ENCODE results near the gene TSC22D1.
"Not testable (repeated sequence)": the region's sequence is repeated elsewhere in the genome, so short reads cannot be mapped to it uniquely, and the experiment has no call there.

TSC22D1 gene

DNA sequence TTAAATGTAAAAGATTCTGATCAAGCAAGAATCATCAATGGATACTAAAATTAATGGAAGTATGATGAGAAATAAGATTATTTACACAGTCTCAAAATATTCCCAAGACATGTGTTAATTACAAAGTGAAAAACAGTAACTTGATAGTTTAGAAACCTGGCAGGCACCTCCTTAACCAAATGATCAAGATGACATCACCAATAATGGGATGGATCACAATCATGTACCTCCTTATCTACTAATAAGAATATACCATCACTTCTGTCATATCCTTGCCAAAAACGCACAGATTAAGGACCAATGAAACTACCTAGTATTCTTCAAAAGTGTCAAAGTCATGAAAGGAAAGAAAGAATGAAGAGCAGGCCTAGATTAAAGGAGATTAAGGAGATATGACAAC, 30.0 kb downstream of the TSC22D1 start:
- Mint-ChIP-seq H3K4me3 (no peak overlapping the region), H3K4me1 (ENCODE audit: low read depth) (no peaks in the 10 kb centered on the region), H3K27me3 (no peaks in the 10 kb centered on the region), H3K9me3 (no peaks in the 10 kb centered on the region), H3K36me3 (ENCODE audit: low read depth) (no peaks in the 10 kb centered on the region), H3K27ac (no peak overlapping the region)

DNA sequence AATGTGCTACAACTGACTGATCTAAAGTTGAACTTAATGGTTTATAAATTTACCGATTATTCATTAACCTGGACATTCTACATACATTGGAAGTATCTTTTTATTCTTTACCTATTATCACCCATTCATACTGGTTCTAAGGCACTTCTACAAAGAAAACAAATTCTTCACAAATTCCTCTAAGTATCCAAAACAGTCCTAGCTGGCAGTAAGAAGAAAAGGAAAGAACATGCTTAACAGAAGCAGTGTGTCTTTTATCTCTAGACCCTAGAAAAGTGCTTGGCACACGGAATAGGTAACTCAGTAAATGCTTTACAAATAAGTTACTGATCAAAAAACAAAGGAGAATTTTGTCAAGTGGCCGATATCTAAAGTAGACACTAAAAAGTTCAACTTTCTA, 32.8 kb downstream of the TSC22D1 start:
- H3K27me3 Mint-ChIP-seq = no peaks in the 10 kb centered on the region
- H3K4me3 Mint-ChIP-seq = no peak overlapping the region
- no peaks in the 10 kb centered on the region for H3K36me3 Mint-ChIP-seq (ENCODE audit: low read depth)
- H3K9me3 Mint-ChIP-seq = no peaks in the 10 kb centered on the region
- H3K27ac Mint-ChIP-seq = no peak overlapping the region
- H3K4me1 Mint-ChIP-seq (ENCODE audit: low read depth) = no peaks in the 10 kb centered on the region

DNA sequence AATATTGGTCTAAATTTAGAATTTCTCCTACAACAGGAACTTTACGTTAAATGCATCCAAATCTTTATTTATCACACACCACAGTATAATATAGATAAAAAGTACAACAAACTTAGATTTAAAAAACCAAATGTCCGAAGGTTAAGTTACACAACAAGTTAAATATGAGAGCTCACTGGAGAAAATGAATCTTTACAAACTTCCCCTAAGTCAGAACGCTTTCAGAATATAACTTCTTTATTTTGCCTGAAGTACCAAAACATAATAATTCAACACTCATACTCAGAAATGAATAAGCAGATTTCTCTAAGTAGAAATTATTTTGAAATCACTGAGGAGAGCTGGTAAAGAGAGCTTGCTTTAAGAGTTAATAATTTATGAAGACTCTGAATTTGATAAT, 33.8 kb downstream of the TSC22D1 start:
- Mint-ChIP-seq H3K4me1 (ENCODE audit: low read depth) (peaks cover 1% of the 10 kb centered on the region), H3K9me3 (no peaks in the 10 kb centered on the region), H3K27ac (no peak overlapping the region), H3K27me3 (no peaks in the 10 kb centered on the region), H3K36me3 (ENCODE audit: low read depth) (peaks cover 5% of the 10 kb centered on the region), H3K4me3 (no peak overlapping the region)

DNA sequence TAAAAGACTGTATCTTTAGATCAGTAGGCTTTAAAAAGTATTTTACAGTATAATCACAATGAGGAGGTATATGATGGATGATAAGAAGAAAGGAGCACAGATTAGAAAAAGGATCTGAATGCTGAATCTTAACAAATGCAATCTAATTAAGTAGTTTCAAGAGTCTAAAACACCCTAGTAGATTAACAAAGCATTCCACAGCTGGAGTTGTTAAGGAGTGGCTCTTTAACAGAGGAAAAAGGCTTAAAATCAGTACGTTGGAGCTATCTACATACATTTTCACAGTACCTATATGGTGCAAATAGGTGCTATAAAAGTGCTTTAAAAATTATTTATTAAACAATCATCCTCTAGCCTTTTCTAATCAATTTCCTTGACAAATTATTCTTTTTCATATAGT, 34.5 kb downstream of the TSC22D1 start:
- peaks cover 5% of the 10 kb centered on the region for H3K36me3 Mint-ChIP-seq (ENCODE audit: low read depth)
- H3K27ac Mint-ChIP-seq = no peak overlapping the region
- no peaks in the 10 kb centered on the region for H3K9me3 Mint-ChIP-seq
- peaks cover 4% of the 10 kb centered on the region for H3K4me1 Mint-ChIP-seq (ENCODE audit: low read depth)
- H3K4me3 Mint-ChIP-seq = no peak overlapping the region
- no peaks in the 10 kb centered on the region for H3K27me3 Mint-ChIP-seq

DNA sequence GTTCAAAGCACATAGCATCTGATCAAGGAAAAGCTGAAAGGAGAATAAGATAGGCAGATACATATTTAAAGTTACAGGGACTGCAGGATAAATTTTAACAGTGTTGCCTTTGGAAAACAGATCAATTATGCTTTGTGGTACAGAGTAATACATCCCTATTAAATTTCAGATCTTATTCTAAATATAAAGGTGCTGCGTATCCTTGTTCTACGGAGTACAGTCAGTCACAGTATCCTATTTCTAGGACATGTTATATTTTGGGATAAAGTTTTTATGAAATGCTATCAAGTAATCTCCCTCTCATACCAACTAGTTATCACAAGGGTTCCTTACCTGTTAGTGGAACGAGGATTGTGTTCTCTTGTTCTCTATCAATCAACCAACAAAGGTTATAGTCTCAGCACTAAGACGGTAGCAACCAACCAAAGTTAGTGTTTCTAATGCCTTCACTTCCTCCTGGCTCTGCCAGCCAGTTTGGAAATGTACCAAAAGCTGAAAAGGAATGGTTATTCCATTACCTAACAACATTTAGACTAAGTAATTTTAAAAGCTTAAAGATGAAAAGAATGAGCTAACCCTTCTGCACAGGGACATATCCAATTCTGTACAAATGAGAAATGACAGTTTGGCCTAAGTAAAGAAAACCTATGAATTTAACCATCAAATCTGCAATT, 35.2 kb downstream of the TSC22D1 start:
- H3K4me1 Mint-ChIP-seq (ENCODE audit: low read depth) = peaks cover 6% of the 10 kb centered on the region
- H3K27ac Mint-ChIP-seq = no peak overlapping the region
- no peaks in the 10 kb centered on the region for H3K27me3 Mint-ChIP-seq
- peaks cover 5% of the 10 kb centered on the region for H3K36me3 Mint-ChIP-seq (ENCODE audit: low read depth)
- H3K4me3 Mint-ChIP-seq = no peak overlapping the region
- no peaks in the 10 kb centered on the region for H3K9me3 Mint-ChIP-seq

DNA sequence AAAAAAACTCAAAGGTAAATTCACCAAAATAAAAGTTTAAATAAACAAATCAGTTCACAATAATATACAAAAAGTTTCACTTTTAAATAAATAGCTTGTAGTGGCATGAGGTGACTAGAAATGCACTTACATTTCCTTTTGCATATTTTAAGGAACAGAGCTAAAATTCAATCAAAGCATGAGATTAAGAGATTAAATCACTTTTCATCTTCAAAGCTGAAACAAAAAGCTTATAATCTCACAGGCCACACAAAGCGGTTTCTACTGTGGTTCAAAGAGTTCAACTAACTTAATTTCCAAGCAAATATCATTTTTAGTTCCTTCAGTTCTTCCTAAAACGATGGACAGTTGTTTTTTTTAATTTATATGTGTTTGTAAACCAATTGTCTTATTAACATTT, 38.9 kb downstream of the TSC22D1 start:
- no peak overlapping the region for H3K4me3 Mint-ChIP-seq
- no peak overlapping the region for H3K27ac Mint-ChIP-seq
- H3K27me3 Mint-ChIP-seq = no peaks in the 10 kb centered on the region
- peaks cover 6% of the 10 kb centered on the region for H3K4me1 Mint-ChIP-seq (ENCODE audit: low read depth)
- H3K9me3 Mint-ChIP-seq = no peaks in the 10 kb centered on the region
- peaks cover 5% of the 10 kb centered on the region for H3K36me3 Mint-ChIP-seq (ENCODE audit: low read depth)

DNA sequence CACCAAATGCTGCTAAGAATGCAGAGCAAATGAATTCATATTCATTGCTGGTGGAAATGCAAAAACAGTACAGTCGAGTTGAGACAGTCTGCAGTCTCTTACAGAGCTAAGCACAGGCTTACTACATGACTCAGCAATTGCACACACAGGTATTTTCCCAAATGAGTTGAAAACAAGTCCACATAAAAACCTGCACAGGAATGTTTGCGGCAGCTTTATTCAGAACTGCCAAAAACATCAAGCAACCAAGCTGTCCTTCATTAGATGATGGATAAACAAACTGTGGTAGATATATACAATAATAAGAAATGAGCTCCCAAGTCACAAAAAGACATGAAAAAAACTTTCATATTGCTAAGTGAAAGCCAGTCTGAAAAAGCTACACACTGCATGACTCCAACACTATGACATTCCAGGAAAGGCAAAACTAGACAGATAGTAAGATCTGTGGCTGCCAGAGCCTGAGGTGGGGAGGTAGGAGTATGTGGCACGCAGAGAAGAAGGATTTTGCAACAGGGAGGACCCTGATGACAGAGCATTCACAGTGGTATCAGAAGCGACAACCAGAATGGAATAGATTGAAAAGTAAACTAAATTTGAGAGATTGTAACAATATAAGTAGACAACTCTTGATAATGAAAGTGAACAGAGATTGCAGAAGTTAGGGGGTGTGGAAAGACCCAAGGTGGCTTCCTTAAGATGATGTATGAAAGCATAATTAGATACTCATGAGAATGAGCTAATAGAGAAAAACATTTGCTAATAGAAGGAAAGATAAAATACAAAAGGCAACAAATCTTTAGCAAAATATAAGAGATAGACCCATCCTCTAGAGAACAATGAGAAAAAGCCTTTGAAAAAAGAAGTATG, 52.7 kb downstream of the TSC22D1 start:
- no peaks in the 10 kb centered on the region for H3K36me3 Mint-ChIP-seq (ENCODE audit: low read depth)
- no peaks in the 10 kb centered on the region for H3K4me1 Mint-ChIP-seq (ENCODE audit: low read depth)

DNA sequence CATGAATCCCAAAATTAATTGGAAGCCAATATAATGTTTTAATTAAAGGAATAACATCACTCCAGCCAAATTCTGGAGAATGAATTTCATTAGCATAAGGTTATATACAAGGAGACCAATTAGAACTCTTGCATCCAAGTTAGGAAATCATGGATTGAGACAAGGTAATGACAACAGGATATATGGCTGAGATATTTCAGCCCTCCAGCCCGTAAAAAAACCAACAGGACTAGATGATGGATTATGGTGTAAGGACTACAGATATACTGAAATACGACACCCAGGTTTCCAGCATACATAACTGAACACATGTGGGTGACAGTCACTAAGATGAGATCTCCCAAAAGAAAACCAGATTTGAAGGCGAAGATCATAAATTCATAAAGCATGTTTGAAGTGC, 56.5 kb downstream of the TSC22D1 start:
- Mint-ChIP-seq H3K36me3 (ENCODE audit: low read depth) (no peaks in the 10 kb centered on the region), H3K27me3 (no peaks in the 10 kb centered on the region), H3K4me1 (ENCODE audit: low read depth) (no peaks in the 10 kb centered on the region), H3K9me3 (no peaks in the 10 kb centered on the region), H3K4me3 (no peak overlapping the region), H3K27ac (no peak overlapping the region)

More for the DNA sequence above, 52.7 kb downstream of the TSC22D1 start:
- Mint-ChIP-seq H3K27me3 (no peaks in the 10 kb centered on the region), H3K9me3 (no peaks in the 10 kb centered on the region), H3K4me3 (no peak overlapping the region), H3K27ac (no peak overlapping the region)

DNA sequence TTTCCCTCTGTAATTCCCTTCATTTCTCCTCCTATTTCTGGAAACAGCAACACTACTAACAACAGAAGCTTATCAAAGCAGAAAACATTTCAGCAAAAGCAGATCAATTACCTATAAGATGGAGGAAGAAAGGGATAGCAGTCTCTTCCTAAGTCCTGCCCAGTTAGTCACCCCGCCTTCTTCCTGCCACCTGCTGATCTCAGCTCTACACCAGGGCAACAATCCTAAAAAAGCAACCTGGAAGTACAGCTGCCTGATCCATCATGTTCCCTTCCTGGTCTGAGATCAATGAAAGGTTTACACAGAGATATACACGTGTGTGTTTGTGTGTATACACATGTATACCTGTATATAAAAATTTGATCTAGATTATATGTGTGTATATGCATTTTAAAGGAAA, 59.4 kb downstream of the TSC22D1 start:
- Mint-ChIP-seq H3K27ac (no peak overlapping the region), H3K4me1 (ENCODE audit: low read depth) (peaks cover 15% of the 10 kb centered on the region), H3K9me3 (no peaks in the 10 kb centered on the region), H3K36me3 (ENCODE audit: low read depth) (peaks cover 14% of the 10 kb centered on the region), H3K27me3 (no peaks in the 10 kb centered on the region), H3K4me3 (no peak overlapping the region)

DNA sequence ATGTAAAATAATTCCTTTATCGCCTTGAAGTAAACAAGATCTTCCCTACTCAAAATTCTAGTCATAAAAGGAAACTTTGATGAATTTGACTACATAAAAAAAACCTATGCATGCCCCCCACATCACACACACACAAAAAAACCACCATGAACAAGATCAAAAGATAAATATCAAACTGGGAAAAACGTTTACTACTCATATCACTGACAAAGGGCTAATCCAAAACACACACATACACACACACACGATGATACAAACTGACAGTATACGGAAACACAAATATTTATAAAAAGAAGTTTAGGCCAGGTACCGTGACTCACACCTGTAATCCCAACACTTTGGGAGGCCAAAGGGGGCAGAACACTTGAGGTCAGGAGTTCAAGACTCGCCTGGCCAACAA, 61.9 kb downstream of the TSC22D1 start:
- H3K4me1 Mint-ChIP-seq (ENCODE audit: low read depth) = peaks cover 15% of the 10 kb centered on the region
- no peaks in the 10 kb centered on the region for H3K9me3 Mint-ChIP-seq
- H3K27ac Mint-ChIP-seq = peak overlapping the region; percentile 49
- H3K4me3 Mint-ChIP-seq = no peak overlapping the region
- peaks cover 14% of the 10 kb centered on the region for H3K36me3 Mint-ChIP-seq (ENCODE audit: low read depth)
- H3K27me3 Mint-ChIP-seq = no peaks in the 10 kb centered on the region

DNA sequence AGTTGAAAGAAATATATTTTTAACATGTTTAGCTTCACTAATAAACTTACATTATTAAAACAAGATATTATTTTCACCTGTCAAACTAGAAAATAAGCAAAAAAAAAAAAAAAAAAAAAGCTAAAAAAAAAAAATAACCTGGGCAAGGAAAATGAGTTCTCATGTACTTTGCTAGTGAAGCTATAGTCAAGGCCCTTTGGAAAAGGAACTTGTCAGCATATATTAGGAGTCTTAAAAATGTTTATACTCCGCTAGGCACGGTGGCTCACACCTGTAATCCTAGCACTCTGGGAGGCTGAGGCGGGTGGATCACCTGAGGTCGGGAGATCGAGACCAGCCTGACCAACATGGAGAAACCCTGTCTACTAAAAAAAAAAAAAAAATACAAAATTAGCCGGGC, 66.3 kb downstream of the TSC22D1 start:
- Mint-ChIP-seq H3K4me1 (ENCODE audit: low read depth) (peaks cover 15% of the 10 kb centered on the region), H3K36me3 (ENCODE audit: low read depth) (peaks cover 14% of the 10 kb centered on the region)
- H3K4me3 Mint-ChIP-seq, H3K27ac Mint-ChIP-seq, H3K27me3 Mint-ChIP-seq, H3K9me3 Mint-ChIP-seq: not testable (repeated sequence)

DNA sequence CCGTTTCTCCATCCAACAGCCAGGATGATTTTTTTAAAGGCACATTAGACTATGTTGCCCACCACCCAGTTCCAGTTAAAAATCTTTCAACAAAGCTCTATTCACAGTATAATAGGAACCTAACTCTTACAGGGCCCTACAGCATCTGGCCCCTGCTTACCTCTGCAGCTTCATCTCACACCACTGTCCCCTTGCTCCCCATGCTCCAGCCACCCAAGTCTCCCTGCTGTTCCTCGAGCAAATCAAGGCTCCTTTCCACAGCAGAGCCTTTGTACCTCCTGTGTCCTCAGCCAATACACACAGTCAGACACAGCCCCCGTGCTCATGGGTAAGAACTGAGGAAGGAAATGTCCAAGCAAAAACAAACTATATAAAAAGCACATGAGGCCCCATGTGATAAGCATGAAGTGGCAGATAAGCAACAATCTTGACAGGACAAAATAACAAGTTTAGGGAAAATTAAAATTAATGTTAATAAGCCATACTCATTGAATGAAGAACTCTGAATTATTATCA, 67.5 kb downstream of the TSC22D1 start:
- no peak overlapping the region for H3K4me3 Mint-ChIP-seq
- peaks cover 8% of the 10 kb centered on the region for H3K36me3 Mint-ChIP-seq (ENCODE audit: low read depth)
- no peaks in the 10 kb centered on the region for H3K9me3 Mint-ChIP-seq
- no peaks in the 10 kb centered on the region for H3K27me3 Mint-ChIP-seq
- peaks cover 5% of the 10 kb centered on the region for H3K4me1 Mint-ChIP-seq (ENCODE audit: low read depth)
- H3K27ac Mint-ChIP-seq = no peak overlapping the region

DNA sequence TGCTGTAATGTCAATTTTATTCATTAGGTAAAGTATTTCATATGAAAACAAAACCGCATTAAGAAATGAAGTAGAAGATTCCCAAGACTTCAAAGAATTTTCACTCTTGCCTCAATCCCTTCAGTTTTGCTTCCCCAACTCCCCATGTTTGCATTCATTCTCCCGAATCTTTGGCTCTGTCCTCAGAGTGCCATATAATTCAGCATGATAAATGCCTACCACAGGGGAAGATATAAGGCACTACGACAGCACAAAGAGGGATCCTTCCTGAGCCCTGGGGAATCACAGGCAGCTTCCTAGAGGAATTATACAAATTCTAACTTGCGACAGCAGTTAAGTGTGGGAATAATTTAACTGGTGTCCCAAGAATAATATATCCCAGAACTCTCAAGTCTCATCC, 68.5 kb downstream of the TSC22D1 start:
- Mint-ChIP-seq H3K36me3 (ENCODE audit: low read depth) (no peaks in the 10 kb centered on the region), H3K27ac (no peak overlapping the region), H3K27me3 (no peaks in the 10 kb centered on the region), H3K4me1 (ENCODE audit: low read depth) (no peaks in the 10 kb centered on the region), H3K9me3 (no peaks in the 10 kb centered on the region), H3K4me3 (no peak overlapping the region)

DNA sequence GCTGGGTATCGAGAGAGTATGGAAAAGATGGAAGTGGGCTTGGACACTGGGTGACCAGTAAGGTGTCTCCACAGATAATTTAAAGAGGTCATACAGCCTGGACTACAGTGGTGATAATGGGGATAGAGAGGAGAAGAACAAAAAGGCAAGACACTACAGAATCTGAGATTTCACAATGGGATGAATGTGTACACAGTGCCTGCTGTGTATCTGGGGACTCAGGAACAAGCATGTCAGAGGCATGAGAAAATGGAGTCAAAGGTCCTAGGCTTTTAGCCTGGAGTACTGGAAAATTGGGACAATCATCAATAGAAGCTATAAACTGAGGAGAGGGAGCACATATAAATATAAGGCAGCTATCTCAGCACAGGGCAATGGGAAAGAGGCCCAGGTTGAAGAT, 69.4 kb downstream of the TSC22D1 start:
- H3K27me3 Mint-ChIP-seq = no peaks in the 10 kb centered on the region
- no peak overlapping the region for H3K27ac Mint-ChIP-seq
- H3K4me3 Mint-ChIP-seq = no peak overlapping the region
- no peaks in the 10 kb centered on the region for H3K36me3 Mint-ChIP-seq (ENCODE audit: low read depth)
- H3K9me3 Mint-ChIP-seq = no peaks in the 10 kb centered on the region
- no peaks in the 10 kb centered on the region for H3K4me1 Mint-ChIP-seq (ENCODE audit: low read depth)

DNA sequence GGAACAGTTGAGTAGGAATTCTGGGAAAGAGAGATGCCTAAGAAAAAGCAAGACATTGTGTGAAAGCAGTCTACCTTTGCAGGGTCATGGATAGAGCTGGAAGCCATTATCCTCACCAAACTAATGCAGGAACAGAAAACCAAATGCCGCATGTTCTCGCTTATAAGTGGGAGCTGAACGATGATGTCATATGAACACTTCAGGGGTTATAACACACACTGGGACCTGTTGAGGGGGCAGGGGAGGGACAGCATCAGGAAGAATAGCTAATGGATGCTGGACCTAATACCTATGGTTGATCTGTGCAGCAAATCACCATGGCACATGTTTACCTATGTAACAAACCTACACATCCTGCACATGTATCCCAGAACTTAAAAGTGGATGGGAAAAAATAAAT, 69.9 kb downstream of the TSC22D1 start:
- no peaks in the 10 kb centered on the region for H3K36me3 Mint-ChIP-seq (ENCODE audit: low read depth)
- H3K4me3 Mint-ChIP-seq = no peak overlapping the region
- H3K9me3 Mint-ChIP-seq = no peaks in the 10 kb centered on the region
- H3K4me1 Mint-ChIP-seq (ENCODE audit: low read depth) = no peaks in the 10 kb centered on the region
- no peak overlapping the region for H3K27ac Mint-ChIP-seq
- no peaks in the 10 kb centered on the region for H3K27me3 Mint-ChIP-seq
